ENCODE measurements around the gene SMG6. TPM values are rescaled to one million over a fixed set of nuclear protein-coding genes. Genes with fewer than 3 reads are reported as not detected.

SMG6 gene
- total and polyA plus RNA-seq, 2 donors (not counting 3 experiments of a cell fraction or from before 2014, with no cell fraction given), result 40.1 to 42.2 TPM

DNA sequence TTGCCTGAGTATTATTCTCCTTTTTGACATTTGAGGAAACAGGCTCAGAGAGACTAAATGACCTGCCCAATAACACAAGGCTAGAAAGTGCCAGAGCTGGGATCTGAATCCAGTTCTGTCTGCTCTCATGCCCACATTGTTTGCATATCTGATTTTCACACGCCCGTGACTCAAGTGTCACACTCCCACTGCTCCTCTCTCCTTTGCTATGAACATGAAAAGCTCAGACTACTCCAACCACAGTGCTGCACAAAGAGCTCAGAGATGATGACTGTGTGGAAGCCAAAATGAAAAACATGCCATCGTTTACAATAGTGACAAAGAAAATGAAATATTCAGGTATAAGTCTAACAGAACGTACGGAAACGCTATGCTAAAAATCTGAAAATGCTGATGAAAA lies 107.9 kb downstream of the SMG6 start:
- no peak for DNase-seq (ENCODE audit: low read depth, low spot score)
- Histone ChIP-seq H3K27ac (ENCODE audit: insufficient read depth, low read depth, low read length) (no peak overlapping the region), H3K9ac (replicated peaks; ENCODE audit: extremely low read depth, insufficient read depth, low read length) (no peak overlapping the region), H3K36me3 (ENCODE audit: control insufficient read depth in 2 of 2, extremely low read depth in 1 of 2, insufficient read depth in 2 of 2, low read length in 2 of 2) (no peaks in the 10 kb centered on the region), H3K27me3 (ENCODE audit: control insufficient read depth in 2 of 2, insufficient read depth in 2 of 2, low read length in 2 of 2) (no peaks in the 10 kb centered on the region), H3K4me1 (ENCODE audit: control insufficient read depth, extremely low read depth, insufficient read depth, low read length) (peaks cover 29% of the 10 kb centered on the region), H4K20me1 (replicated peaks; ENCODE audit: control insufficient read depth, extremely low read depth, insufficient read depth, low read length) (no peaks in the 10 kb centered on the region), H3K79me2 (ENCODE audit: control insufficient read depth, insufficient read depth, low read length) (no peaks in the 10 kb centered on the region), H3K4me3 (replicated peaks in 1 of 3; ENCODE audit: insufficient read depth in 1 of 3, low read depth in 1 of 3, low read length in 3 of 3) (no peak overlapping the region), H3K4me2 (ENCODE audit: insufficient read depth, low read length) (no peak overlapping the region), H3K9me1 (replicated peaks; ENCODE audit: control insufficient read depth, extremely low read depth, insufficient read depth, low read length) (no peaks in the 10 kb centered on the region), H3K9me3 (replicated peaks; ENCODE audit: control insufficient read depth, insufficient read depth, low read length) (no peaks in the 10 kb centered on the region), H2AFZ (ENCODE audit: low read depth, low read length) (no peak overlapping the region)
- POLR2A ChIA-PET, result interaction anchor here (0.6 kb wide), 1 partner anchor 40 kb away, joined by 6 read pairs; no protein-coding TSS in a partner anchor
- CTCF ChIA-PET, result interaction anchor here (0.9 to 1.8 kb wide), 6 partner anchors 9 to 49 kb away, joined by 3 to 5 read pairs (median 4); no protein-coding TSS in a partner anchor
- dilution Hi-C loops (cut with MboI; ENCODE audit: extremely low pct_ligation_motif_present, low sequenced_read_pairs), result no loop called here
- FAIRE-seq, result no peak
- TF ChIP-seq, protein P1, sequence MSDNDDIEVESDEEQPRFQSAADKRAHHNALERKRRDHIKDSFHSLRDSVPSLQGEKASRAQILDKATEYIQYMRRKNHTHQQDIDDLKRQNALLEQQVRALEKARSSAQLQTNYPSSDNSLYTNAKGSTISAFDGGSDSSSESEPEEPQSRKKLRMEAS (IDR thresholded peaks at IDR 0.05; ENCODE audit: insufficient read depth, insufficient read length), result no peak
- intact Hi-C loops (cut with micrococcal nuclease), result no loop called here
- BruUV-seq (replicated peaks), result no TSS peak

DNA sequence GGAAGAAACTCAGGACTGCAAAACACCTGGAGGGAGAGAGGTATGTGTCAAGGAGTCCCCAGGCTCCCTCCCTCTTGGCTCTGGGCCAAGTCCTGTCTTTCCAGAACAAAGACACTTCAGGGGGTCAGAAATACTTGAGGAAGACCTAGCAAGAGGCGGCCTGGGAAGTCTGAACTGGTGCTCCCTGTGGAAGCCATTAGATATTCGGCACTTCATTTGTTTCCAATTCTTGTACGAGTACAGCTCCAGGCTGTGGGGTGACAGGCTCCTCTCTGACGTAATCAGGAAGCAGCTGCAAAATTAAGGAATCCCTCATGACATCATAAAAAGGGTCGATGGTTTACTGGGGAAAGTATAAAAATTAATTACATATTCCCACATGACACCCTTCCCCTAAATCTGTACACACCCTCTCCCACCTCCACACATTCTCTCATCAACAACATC lies 108.7 kb downstream of the SMG6 start:
- POLR2A ChIA-PET, result no interaction called here
- dilution Hi-C loops (cut with MboI; ENCODE audit: extremely low pct_ligation_motif_present, low sequenced_read_pairs) (no loop called here), intact Hi-C loops (cut with micrococcal nuclease) (no loop called here)
- no peaks in the 10 kb centered on the region for H3K79me2 ChIP-seq (ENCODE audit: control insufficient read depth, insufficient read depth, low read length)
- no peak overlapping the region for H3K9ac ChIP-seq (replicated peaks; ENCODE audit: extremely low read depth, insufficient read depth, low read length)
- no peak for DNase-seq (ENCODE audit: low read depth, low spot score)
- H3K4me1 ChIP-seq (ENCODE audit: control insufficient read depth, extremely low read depth, insufficient read depth, low read length), result peaks cover 36% of the 10 kb centered on the region
- no peaks in the 10 kb centered on the region for H3K9me3 ChIP-seq (replicated peaks; ENCODE audit: control insufficient read depth, insufficient read depth, low read length)
- no peaks in the 10 kb centered on the region for H4K20me1 ChIP-seq (replicated peaks; ENCODE audit: control insufficient read depth, extremely low read depth, insufficient read depth, low read length)
- TF ChIP-seq, protein P1 (IDR thresholded peaks at IDR 0.05; ENCODE audit: insufficient read depth, insufficient read length), result no peak
- TF ChIP-seq MYC (IDR thresholded peaks at IDR 0.05; ENCODE audit: low read depth, low read length) (no peak), GATA2 (IDR thresholded peaks at IDR 0.05; ENCODE audit: insufficient read depth, insufficient read length, low read depth, low read length) (no peak), JUN (IDR thresholded peaks at IDR 0.05; ENCODE audit: borderline replicate concordance, insufficient read depth, insufficient read length, low read depth) (no peak), POLR2AphosphoS5 (IDR thresholded peaks at IDR 0.05; ENCODE audit: insufficient read depth, low read depth, low read length) (no peak), EZH2 (IDR thresholded peaks at IDR 0.05; ENCODE audit: borderline replicate concordance, low read depth, low read length, severe bottlenecking) (no peak), FOS (IDR thresholded peaks at IDR 0.05; ENCODE audit: borderline replicate concordance, insufficient read depth, low read length) (no peak), POLR2A (IDR thresholded peaks at IDR 0.05; ENCODE audit: low read depth, low read length) (no peak)
- TF ChIP-seq, protein P2, sequence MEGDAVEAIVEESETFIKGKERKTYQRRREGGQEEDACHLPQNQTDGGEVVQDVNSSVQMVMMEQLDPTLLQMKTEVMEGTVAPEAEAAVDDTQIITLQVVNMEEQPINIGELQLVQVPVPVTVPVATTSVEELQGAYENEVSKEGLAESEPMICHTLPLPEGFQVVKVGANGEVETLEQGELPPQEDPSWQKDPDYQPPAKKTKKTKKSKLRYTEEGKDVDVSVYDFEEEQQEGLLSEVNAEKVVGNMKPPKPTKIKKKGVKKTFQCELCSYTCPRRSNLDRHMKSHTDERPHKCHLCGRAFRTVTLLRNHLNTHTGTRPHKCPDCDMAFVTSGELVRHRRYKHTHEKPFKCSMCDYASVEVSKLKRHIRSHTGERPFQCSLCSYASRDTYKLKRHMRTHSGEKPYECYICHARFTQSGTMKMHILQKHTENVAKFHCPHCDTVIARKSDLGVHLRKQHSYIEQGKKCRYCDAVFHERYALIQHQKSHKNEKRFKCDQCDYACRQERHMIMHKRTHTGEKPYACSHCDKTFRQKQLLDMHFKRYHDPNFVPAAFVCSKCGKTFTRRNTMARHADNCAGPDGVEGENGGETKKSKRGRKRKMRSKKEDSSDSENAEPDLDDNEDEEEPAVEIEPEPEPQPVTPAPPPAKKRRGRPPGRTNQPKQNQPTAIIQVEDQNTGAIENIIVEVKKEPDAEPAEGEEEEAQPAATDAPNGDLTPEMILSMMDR (IDR thresholded peaks at IDR 0.05; ENCODE audit: extremely low read depth in 1 of 2, insufficient read depth in 1 of 2, low read depth in 1 of 2, low read length in 2 of 2), result no peak
- no peak for FAIRE-seq
- H3K27me3 ChIP-seq (ENCODE audit: control insufficient read depth in 2 of 2, insufficient read depth in 2 of 2, low read length in 2 of 2), result no peaks in the 10 kb centered on the region
- H3K9me1 ChIP-seq (replicated peaks; ENCODE audit: control insufficient read depth, extremely low read depth, insufficient read depth, low read length), result no peaks in the 10 kb centered on the region
- H3K36me3 ChIP-seq (ENCODE audit: control insufficient read depth in 2 of 2, extremely low read depth in 1 of 2, insufficient read depth in 2 of 2, low read length in 2 of 2), result no peaks in the 10 kb centered on the region
- CTCF ChIA-PET, result interaction anchor here (1.1 to 1.8 kb wide), 3 partner anchors 10 to 50 kb away, joined by 5 read pairs; no protein-coding TSS in a partner anchor
- no peak overlapping the region for H3K27ac ChIP-seq (ENCODE audit: insufficient read depth, low read depth, low read length)
- no peak overlapping the region for H3K4me3 ChIP-seq (replicated peaks in 1 of 3; ENCODE audit: insufficient read depth in 1 of 3, low read depth in 1 of 3, low read length in 3 of 3)
- no TSS peak for BruUV-seq (replicated peaks)
- H3K4me2 ChIP-seq (ENCODE audit: insufficient read depth, low read length), result no peak overlapping the region
- H2AFZ ChIP-seq (ENCODE audit: low read depth, low read length), result no peak overlapping the region
